Measurements from ENCODE around the gene H2BW1. TPM values are rescaled to one million over a fixed set of nuclear protein-coding genes. Genes with fewer than 3 reads are reported as not detected.
A peak's percentile ranks its signal among the peaks of the same experiment; 100 is the strongest.
"Not testable (repeated sequence)": the region's sequence is repeated elsewhere in the genome, so short reads cannot be mapped to it uniquely, and the experiment has no call there.

H2BW1 gene, protein sequence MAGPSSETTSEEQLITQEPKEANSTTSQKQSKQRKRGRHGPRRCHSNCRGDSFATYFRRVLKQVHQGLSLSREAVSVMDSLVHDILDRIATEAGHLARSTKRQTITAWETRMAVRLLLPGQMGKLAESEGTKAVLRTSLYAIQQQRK
- total RNA-seq (1 to 10 TPM in 1 of 2 donors, under 1 TPM in 1; 0.93 to 1.3 TPM), polyA plus RNA-seq (ENCODE audit: insufficient read depth, low read depth, low replicate concordance) (not detected)
- long read RNA-seq, donor 1, result 0 reads
- long read RNA-seq, donor 2, result 0 reads

DNA sequence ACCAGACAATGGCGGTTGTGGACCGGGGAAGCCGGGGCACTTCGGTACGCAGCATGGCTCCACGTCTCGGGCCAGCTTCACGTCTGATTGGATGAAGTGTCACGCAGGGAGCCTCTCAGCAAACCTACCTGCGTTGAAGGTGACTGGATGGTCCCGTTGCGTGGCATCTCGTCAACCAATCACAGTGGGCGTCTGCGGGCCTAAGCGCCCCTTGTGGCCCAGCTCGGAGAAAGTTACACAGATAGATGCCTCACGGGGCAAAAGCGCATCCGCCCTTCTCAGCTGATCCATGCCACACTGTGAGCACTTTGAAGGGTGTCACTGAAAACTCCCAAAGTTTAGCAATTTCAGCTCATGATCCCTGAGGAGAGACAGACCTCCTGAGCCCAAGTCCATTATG is at the start of gene H2BW1:
TSS of gene H2BW1 (minus strand) at position 103 of the 400 bp plus-strand sequence. CDS start 132 bp downstream, outside the sequence.
- H3K36me3 ChIP-seq (ENCODE audit: low read depth, missing control alignments), result no peaks in the 10 kb centered on the region
- no peaks in the 10 kb centered on the region for H3K4me1 ChIP-seq
- no peaks in the 10 kb centered on the region for H3K9me3 ChIP-seq
- WGBS, 2 donors, result 85 to 90% methylated on average over 15 to 20 of the region's 20 CpGs
- TF ChIP-seq, protein P1, sequence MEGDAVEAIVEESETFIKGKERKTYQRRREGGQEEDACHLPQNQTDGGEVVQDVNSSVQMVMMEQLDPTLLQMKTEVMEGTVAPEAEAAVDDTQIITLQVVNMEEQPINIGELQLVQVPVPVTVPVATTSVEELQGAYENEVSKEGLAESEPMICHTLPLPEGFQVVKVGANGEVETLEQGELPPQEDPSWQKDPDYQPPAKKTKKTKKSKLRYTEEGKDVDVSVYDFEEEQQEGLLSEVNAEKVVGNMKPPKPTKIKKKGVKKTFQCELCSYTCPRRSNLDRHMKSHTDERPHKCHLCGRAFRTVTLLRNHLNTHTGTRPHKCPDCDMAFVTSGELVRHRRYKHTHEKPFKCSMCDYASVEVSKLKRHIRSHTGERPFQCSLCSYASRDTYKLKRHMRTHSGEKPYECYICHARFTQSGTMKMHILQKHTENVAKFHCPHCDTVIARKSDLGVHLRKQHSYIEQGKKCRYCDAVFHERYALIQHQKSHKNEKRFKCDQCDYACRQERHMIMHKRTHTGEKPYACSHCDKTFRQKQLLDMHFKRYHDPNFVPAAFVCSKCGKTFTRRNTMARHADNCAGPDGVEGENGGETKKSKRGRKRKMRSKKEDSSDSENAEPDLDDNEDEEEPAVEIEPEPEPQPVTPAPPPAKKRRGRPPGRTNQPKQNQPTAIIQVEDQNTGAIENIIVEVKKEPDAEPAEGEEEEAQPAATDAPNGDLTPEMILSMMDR (IDR thresholded peaks at IDR 0.05), result no peak
- no peak for TF ChIP-seq POLR2A (IDR thresholded peaks at IDR 0.05)
- DNase-seq, result peak; percentile 45
- H3K4me3 ChIP-seq, result peak within 1 kb of the TSS in 1 of 2 donors; percentile 39
- no peak within 1 kb of the TSS for H3K27ac ChIP-seq
- intact Hi-C loops (cut with DNase I; ENCODE audit: low total_unique reads), result no loop called here
- no peaks in the 10 kb centered on the region for H3K27me3 ChIP-seq

DNA sequence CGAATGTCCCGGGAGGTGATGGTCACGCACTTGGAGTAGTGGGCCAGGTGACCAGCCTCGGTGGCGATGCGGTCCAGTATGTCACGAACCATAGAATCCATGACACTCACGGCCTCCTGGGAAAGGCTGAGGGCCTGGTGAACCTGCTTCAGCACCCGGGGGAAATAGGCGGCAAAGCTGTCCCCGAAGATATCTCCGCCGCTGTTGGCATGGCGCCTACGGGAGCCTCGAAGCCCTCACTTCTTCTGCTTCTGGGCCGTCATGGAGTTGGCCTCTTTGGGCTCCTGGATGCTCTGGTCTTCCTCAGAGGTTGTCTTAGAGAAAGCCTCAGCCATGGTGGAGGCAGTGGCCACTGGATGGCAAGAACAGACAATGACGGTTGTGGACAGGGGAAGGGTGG is 49.1 kb upstream of the H2BW1 start:
- WGBS, 2 donors, result no CpG with 5 or more reads among the region's 18 CpGs
- DNase-seq; H3K4me3 ChIP-seq; H3K36me3 ChIP-seq (ENCODE audit: low read depth, missing control alignments); H3K4me1 ChIP-seq; intact Hi-C loops (cut with DNase I; ENCODE audit: low total_unique reads); H3K9me3 ChIP-seq; H3K27ac ChIP-seq; H3K27me3 ChIP-seq: not testable (repeated sequence)

DNA sequence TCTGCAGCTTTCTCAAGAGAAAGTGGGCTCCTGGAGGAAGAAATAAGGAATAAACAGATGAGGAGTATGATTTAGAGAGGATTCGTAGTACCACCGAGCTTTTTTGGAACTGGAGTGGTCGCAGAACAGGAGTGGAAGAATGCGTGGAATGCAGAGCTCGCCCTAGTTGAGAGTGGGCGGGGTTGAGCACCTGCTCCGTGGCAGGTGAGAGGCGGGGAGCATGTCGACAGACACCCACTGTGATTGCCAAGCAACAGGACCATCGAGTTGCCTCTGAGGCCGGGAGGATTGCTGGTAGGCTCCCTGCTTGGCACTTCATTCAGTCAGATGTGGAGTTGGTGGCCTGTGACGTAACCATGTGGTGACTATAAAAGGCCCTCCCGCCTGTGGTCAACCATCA is 41.4 kb upstream of the H2BW1 start:
- intact Hi-C loops (cut with DNase I; ENCODE audit: low total_unique reads); H3K36me3 ChIP-seq (ENCODE audit: low read depth, missing control alignments); H3K27me3 ChIP-seq; DNase-seq; H3K9me3 ChIP-seq; H3K27ac ChIP-seq; H3K4me1 ChIP-seq; H3K4me3 ChIP-seq: not testable (repeated sequence)
- no CpG with 5 or more reads among the region's 13 CpGs for WGBS, 2 donors

DNA sequence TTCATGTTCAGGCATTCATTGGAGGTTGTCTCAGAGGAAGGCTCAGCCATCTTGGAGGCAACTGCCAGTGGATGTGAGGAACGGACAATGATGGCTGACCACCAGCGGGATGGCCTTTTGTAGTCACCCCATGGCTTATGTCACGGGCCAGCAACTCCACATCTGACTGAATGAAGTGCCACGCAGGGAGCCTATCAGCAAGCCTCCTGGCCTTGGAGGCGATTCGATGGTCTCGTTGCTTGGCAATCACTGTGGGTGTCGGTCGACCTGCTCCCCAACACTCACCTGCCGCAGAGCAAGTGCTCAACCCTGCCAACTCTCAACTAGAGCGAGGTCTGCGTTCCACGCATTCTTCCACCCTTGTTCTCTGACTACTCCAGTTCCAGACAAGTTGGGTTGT is 33.7 kb upstream of the H2BW1 start:
- DNase-seq, result no peak
- Histone ChIP-seq H3K9me3 (no peaks in the 10 kb centered on the region), H3K27me3 (no peaks in the 10 kb centered on the region), H3K4me3 (no peak overlapping the region), H3K27ac (no peak overlapping the region), H3K36me3 (ENCODE audit: low read depth, missing control alignments) (no peaks in the 10 kb centered on the region), H3K4me1 (no peaks in the 10 kb centered on the region)
- no peak for TF ChIP-seq POLR2A (IDR thresholded peaks at IDR 0.05)
- WGBS, 2 donors, result 88 to 92% methylated on average over 3 to 13 of the region's 13 CpGs
- intact Hi-C loops (cut with DNase I; ENCODE audit: low total_unique reads), result no loop called here

DNA sequence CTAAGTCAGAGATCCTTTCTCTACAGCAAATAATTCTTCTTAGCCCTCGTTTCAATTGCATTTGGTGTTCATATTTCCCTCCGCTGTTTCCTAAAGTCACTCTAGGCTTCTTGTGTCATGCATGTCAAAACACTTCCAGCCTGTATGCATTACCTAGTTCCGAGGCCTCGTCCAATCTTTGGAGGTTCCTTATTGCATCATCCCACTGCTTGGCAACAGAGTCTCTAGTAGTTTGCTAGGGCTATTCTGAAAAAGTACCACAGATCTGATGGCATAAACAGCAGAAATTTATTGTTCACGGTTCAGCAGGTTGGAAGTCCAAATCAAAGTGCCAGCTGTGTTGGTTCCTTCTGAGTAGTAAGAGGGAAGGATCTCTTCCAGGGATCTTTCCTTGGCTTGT is 32.1 kb upstream of the H2BW1 start:
- Histone ChIP-seq H3K36me3 (ENCODE audit: low read depth, missing control alignments) (no peaks in the 10 kb centered on the region), H3K4me3 (no peak overlapping the region), H3K27me3 (no peaks in the 10 kb centered on the region), H3K4me1 (no peaks in the 10 kb centered on the region), H3K9me3 (no peaks in the 10 kb centered on the region), H3K27ac (no peak overlapping the region)
- DNase-seq, result no peak
- TF ChIP-seq, protein P1 (IDR thresholded peaks at IDR 0.05), result no peak
- no peak for TF ChIP-seq POLR2A (IDR thresholded peaks at IDR 0.05)
- WGBS, 2 donors, result 84 to 89% methylated on average over 5 of the region's 5 CpGs
- intact Hi-C loops (cut with DNase I; ENCODE audit: low total_unique reads), result no loop called here

DNA sequence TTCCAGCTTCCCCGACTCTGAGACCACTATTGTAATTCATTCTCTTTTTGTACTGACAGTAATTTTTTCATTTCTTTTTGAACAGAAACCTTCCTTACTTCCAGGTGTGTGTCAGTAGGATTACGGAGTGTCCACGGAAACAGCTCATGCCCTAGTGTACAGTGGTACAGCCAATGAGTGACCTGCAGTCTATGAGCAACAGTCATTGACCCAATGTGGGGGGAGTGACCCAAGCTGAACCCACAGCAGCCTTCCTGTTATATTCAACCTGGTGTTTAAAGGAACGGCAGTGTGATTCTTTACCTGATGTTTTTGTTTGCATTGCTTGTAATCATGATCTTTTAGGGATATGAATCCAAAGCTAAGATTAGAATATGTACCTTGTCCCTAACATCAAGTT is 27.5 kb upstream of the H2BW1 start:
- no peaks in the 10 kb centered on the region for H3K36me3 ChIP-seq (ENCODE audit: low read depth, missing control alignments)
- WGBS, 2 donors, result 50 to 76% methylated on average over 4 of the region's 4 CpGs
- no peaks in the 10 kb centered on the region for H3K27me3 ChIP-seq
- no peaks in the 10 kb centered on the region for H3K4me1 ChIP-seq
- intact Hi-C loops (cut with DNase I; ENCODE audit: low total_unique reads), result no loop called here
- no peak overlapping the region for H3K27ac ChIP-seq
- H3K4me3 ChIP-seq, result no peak overlapping the region
- H3K9me3 ChIP-seq, result no peaks in the 10 kb centered on the region
- no peak for TF ChIP-seq POLR2A (IDR thresholded peaks at IDR 0.05)
- TF ChIP-seq, protein P1 (IDR thresholded peaks at IDR 0.05), result no peak
- DNase-seq, result no peak

Data from testis (tissue), 5 donors.